Mesothelial cell of epicardium (in vitro differentiated cells): ENCODE results near the gene VPS33A. TPM values are rescaled to one million over a fixed set of nuclear protein-coding genes. Genes with fewer than 3 reads are reported as not detected.
"Not testable (repeated sequence)": the region's sequence is repeated elsewhere in the genome, so short reads cannot be mapped to it uniquely, and the experiment has no call there.

Experiments
- DNase-seq, 2 experiments: peaks; one replicate each; pipeline ENCODE4 v3.0.0; 2021; ENCODE audit warnings: low spot score in 2 of 2; ENCODE audit not compliant: unreplicated experiment in 2 of 2
- H3K27ac Mint-ChIP-seq: 2 replicates; pipeline ENCODE4 v1.8.0; 2021; ENCODE audit warnings: mixed read lengths
- H3K27me3 Mint-ChIP-seq: 2 replicates; pipeline ENCODE4 v1.8.0; 2021; ENCODE audit warnings: low read depth, mixed read lengths
- H3K36me3 Mint-ChIP-seq: 2 replicates; pipeline ENCODE4 v1.8.0; 2021; ENCODE audit warnings: mixed read lengths
- H3K4me1 Mint-ChIP-seq: 2 replicates; pipeline ENCODE4 v1.8.0; 2021; ENCODE audit warnings: mixed read lengths
- H3K4me3 Mint-ChIP-seq: 2 replicates; pipeline ENCODE4 v1.8.0; 2021; ENCODE audit warnings: mild to moderate bottlenecking, moderate library complexity, mixed read lengths
- H3K9me3 Mint-ChIP-seq: 2 replicates; pipeline ENCODE4 v1.8.0; 2021; ENCODE audit warnings: mixed read lengths
- total RNA-seq: library from RNA; stranded (reverse); gene quantifications from 3 replicates; pipeline ENCODE4 v1.2.1, GENCODE V29; 2021
- TF ChIP-seq, protein P1 (sequence below): fragments of 200-600 bp; sonication (generic); IDR thresholded peaks from one replicate; pipeline ENCODE4 v1.5.0; 2021; ENCODE audit warnings: antibody characterized with exemption; ENCODE audit not compliant: unreplicated experiment

VPS33A gene
- total RNA-seq, 1 donor from 2014 or later: 28.4 TPM

DNA sequence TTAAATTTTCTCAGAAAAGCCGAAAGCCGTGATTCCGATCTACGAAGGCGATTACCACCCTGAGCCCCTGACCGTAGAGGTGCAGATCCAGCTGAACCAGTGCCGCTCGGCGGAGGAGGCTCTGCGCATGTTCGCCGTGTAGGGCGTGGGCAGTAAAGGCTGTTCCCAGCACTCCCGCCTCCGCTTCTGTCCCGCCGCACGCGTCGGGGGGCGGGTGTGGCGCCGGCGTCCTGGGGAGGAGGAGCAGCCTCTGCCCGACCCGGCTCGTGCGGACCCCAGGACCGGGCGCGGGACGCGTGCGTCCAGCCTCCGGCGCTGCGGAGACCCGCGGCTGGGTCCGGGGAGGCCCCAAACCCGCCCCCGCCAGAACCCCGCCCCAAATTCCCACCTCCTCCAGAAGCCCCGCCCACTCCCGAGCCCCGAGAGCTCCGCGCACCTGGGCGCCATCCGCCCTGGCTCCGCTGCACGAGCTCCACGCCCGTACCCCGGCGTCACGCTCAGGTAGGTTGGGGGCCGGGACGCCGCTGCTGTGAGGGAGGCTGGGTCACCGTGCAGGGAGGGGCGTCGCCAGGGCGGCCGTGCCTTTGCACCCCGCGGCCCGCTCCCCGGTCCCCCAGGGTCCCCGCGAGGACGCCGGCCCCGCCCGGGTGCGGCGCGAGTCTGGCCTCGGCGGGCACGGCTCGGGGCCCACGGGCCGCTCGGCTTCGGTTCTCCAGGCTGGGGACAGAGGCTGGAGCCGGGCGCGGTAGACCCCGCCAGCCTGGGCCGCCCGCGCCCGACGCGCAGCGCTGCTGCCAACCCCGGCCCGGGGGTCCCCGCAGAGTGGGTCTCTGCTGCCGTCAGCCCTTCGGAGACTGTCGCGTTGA is 62.8 kb downstream of the VPS33A start, which contains the start of gene B3GNT4:
Gene B3GNT4 (plus strand): TSS at position 409 of the 866 bp plus-strand sequence. CDS start 910 bp downstream, outside the sequence.
- TF ChIP-seq, protein P1, sequence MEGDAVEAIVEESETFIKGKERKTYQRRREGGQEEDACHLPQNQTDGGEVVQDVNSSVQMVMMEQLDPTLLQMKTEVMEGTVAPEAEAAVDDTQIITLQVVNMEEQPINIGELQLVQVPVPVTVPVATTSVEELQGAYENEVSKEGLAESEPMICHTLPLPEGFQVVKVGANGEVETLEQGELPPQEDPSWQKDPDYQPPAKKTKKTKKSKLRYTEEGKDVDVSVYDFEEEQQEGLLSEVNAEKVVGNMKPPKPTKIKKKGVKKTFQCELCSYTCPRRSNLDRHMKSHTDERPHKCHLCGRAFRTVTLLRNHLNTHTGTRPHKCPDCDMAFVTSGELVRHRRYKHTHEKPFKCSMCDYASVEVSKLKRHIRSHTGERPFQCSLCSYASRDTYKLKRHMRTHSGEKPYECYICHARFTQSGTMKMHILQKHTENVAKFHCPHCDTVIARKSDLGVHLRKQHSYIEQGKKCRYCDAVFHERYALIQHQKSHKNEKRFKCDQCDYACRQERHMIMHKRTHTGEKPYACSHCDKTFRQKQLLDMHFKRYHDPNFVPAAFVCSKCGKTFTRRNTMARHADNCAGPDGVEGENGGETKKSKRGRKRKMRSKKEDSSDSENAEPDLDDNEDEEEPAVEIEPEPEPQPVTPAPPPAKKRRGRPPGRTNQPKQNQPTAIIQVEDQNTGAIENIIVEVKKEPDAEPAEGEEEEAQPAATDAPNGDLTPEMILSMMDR: no peak
- H3K9me3 Mint-ChIP-seq: no peaks in the 10 kb centered on the region
- peak within 1 kb of the TSS; percentile 73 for H3K4me3 Mint-ChIP-seq
- peak in 1 of 2 experiments; percentile 67 for DNase-seq
- peaks cover 15% of the 10 kb centered on the region for H3K36me3 Mint-ChIP-seq
- no peak within 1 kb of the TSS for H3K27ac Mint-ChIP-seq
- peaks cover 56% of the 10 kb centered on the region for H3K27me3 Mint-ChIP-seq
- H3K4me1 Mint-ChIP-seq: peaks cover 5% of the 10 kb centered on the region

DNA sequence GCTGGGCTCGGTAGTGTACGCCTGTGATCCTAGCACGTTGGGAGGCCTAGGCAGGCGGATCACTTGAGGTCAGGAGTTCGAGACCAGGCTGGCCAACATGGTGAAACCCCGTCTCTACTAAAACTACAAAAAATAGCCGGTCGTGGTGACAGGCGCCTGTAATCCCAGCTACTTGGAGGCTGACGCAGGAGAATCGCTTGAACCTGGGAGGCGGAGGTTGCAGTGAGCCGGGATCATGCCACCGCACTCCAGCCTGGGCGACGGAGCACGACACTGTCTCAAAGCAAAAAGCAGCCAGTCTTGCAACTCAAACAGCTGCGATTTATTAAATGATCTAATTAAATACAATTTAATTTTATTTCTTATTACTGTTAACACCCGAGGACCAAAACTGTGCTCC is 63.5 kb downstream of the VPS33A start:
- Mint-ChIP-seq H3K36me3 (peaks cover 11% of the 10 kb centered on the region), H3K4me3 (peak overlapping the region; percentile 73), H3K27me3 (peaks cover 56% of the 10 kb centered on the region)
- DNase-seq, H3K27ac Mint-ChIP-seq, H3K4me1 Mint-ChIP-seq, H3K9me3 Mint-ChIP-seq: not testable (repeated sequence)

DNA sequence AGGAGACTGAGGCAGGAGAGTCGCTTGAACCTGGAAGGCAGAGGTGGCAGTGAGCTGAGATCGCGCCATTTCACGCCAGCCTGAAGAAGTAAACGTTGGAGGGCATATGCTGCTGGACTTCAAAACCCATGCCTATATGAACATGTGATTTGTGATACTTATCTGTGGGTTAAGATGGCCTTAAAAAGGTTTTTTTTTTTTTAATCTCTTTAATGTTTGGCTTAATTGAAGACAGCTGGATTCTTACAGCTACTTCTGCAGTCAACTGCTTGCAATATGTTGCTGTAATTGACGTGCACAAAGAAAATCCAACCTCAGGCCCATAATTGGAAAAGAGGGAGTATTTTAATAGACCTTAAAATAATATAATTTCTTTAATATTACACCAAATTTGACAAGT is 64.3 kb downstream of the VPS33A start:
- peaks cover 5% of the 10 kb centered on the region for H3K36me3 Mint-ChIP-seq
- no peak for DNase-seq
- H3K27ac Mint-ChIP-seq: no peak overlapping the region
- peaks cover 5% of the 10 kb centered on the region for H3K4me1 Mint-ChIP-seq
- no peak overlapping the region for H3K4me3 Mint-ChIP-seq
- H3K9me3 Mint-ChIP-seq: no peaks in the 10 kb centered on the region
- TF ChIP-seq, protein P1: no peak
- H3K27me3 Mint-ChIP-seq: peaks cover 56% of the 10 kb centered on the region

DNA sequence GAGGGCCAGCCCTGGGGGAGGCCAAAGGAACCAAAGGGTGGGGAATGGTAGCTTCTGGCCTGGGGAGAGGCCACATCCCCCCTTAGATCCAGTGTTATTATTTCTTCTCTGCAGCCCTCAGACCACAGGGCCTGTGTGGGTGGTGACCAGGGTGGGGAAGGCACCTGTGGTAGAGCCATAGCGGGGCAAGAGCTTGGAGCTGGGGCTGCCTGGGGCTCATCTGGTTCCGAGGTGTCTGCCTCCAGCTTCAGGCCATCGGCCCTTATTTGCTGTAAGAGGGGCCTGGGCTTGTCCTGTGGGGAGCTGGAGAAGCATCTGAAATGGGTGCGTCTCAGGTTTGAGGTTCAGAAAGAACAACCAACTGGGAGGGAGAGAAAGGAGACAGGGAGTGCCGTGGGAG is 64.9 kb downstream of the VPS33A start:
- Mint-ChIP-seq H3K36me3 (peaks cover under 1% of the 10 kb centered on the region), H3K27me3 (peaks cover 51% of the 10 kb centered on the region), H3K9me3 (no peaks in the 10 kb centered on the region), H3K27ac (no peak overlapping the region), H3K4me1 (peaks cover 5% of the 10 kb centered on the region), H3K4me3 (peak overlapping the region; percentile 34)
- no peak for DNase-seq
- TF ChIP-seq, protein P1: no peak

DNA sequence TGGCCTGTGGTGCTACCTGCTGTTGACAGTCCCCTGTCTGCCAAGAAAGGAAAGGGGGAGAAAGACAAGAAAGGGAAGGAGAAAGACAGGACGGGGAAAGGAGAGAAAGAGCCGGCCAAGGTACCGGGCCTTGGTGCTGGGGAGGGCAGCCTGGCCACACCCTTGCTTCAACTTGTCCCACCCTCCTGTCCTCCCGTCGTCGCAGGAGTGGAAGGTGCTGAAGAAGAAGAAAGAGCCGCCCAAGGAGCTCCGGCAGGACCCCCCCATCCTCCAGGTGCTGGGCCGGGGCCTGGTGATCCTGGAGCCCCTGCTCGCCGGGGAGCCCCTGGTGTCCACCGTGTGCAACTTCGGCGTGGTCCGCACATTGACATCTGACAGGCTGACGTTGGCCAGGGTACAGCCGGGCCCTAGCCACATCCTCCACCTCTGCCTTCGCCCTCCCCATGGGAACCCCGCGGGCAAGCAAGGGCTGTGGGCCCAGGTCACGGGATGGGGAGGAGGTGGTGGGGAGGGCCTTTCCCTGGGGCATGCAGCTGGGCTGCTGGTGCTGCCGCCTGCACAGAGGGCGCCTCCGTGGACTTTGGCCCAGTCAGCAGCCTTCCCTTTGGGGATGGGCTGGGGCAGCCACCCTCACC is 65.6 kb downstream of the VPS33A start:
- Mint-ChIP-seq H3K27me3 (peaks cover 47% of the 10 kb centered on the region), H3K27ac (no peak overlapping the region), H3K4me1 (peaks cover 5% of the 10 kb centered on the region), H3K36me3 (peaks cover 2% of the 10 kb centered on the region), H3K4me3 (no peak overlapping the region), H3K9me3 (peaks cover 5% of the 10 kb centered on the region)
- TF ChIP-seq, protein P1: no peak
- no peak for DNase-seq
